Measurements from ENCODE around the gene CDC42EP4. TPM values are rescaled to one million over a fixed set of nuclear protein-coding genes. Genes with fewer than 3 reads are reported as not detected.

Gene CDC42EP4
- total and polyA plus RNA-seq, 4 donors: 15.7 to 31.0 (median 28.0) TPM

- Histone ChIP-seq H3K4me3 (ENCODE audit: low read depth in 1 of 3, low read length in 3 of 3) (no peak overlapping the region), H3K4me1 (ENCODE audit: control insufficient read depth in 4 of 4, insufficient read depth in 4 of 4, low read length in 3 of 4) (no peaks in the 10 kb centered on the region), H3K9me3 (ENCODE audit: control insufficient read depth in 4 of 4, low read length in 3 of 4) (no peaks in the 10 kb centered on the region), H3K36me3 (ENCODE audit: control insufficient read depth in 4 of 4, insufficient read depth in 3 of 4, low read depth in 1 of 4, low read length in 3 of 4) (no peaks in the 10 kb centered on the region), H3K27me3 (ENCODE audit: control insufficient read depth in 4 of 4, insufficient read depth in 4 of 4, low read length in 3 of 4) (no peaks in the 10 kb centered on the region), H3K27ac (ENCODE audit: low read depth in 1 of 2, low read length in 2 of 2) (no peak overlapping the region), H3K9ac (ENCODE audit: low read depth in 1 of 2, low read length in 2 of 2) (no peak overlapping the region)
- DNase-seq (ENCODE audit: low spot score): no peak
- WGBS: 82% methylated on average over 3 of the region's 3 CpGs
- TF ChIP-seq SP1 (IDR thresholded peaks at IDR 0.05) (no peak), RXRA (IDR thresholded peaks at IDR 0.05) (no peak), JUND (IDR thresholded peaks at IDR 0.05) (no peak), GABPA (IDR thresholded peaks at IDR 0.05 in 1 of 2, conservative IDR thresholded peaks at IDR 0.05 in 1 of 2) (no peak), NR2F2 (IDR thresholded peaks at IDR 0.05) (no peak), FOXA2 (IDR thresholded peaks at IDR 0.05) (no peak), EGR1 (IDR thresholded peaks at IDR 0.05; ENCODE audit: low read depth in 2 of 2) (no peak), HNF4A (conservative IDR thresholded peaks at IDR 0.05) (no peak), CTCF (IDR thresholded peaks at IDR 0.05; ENCODE audit: low read depth, low read length, missing input control) (no peak), YY1 (IDR thresholded peaks at IDR 0.05) (no peak), TAF1 (conservative IDR thresholded peaks at IDR 0.05) (no peak)
- TF ChIP-seq, protein P1, sequence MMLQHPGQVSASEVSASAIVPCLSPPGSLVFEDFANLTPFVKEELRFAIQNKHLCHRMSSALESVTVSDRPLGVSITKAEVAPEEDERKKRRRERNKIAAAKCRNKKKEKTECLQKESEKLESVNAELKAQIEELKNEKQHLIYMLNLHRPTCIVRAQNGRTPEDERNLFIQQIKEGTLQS (IDR thresholded peaks at IDR 0.05): no peak
- TF ChIP-seq, protein P2, sequence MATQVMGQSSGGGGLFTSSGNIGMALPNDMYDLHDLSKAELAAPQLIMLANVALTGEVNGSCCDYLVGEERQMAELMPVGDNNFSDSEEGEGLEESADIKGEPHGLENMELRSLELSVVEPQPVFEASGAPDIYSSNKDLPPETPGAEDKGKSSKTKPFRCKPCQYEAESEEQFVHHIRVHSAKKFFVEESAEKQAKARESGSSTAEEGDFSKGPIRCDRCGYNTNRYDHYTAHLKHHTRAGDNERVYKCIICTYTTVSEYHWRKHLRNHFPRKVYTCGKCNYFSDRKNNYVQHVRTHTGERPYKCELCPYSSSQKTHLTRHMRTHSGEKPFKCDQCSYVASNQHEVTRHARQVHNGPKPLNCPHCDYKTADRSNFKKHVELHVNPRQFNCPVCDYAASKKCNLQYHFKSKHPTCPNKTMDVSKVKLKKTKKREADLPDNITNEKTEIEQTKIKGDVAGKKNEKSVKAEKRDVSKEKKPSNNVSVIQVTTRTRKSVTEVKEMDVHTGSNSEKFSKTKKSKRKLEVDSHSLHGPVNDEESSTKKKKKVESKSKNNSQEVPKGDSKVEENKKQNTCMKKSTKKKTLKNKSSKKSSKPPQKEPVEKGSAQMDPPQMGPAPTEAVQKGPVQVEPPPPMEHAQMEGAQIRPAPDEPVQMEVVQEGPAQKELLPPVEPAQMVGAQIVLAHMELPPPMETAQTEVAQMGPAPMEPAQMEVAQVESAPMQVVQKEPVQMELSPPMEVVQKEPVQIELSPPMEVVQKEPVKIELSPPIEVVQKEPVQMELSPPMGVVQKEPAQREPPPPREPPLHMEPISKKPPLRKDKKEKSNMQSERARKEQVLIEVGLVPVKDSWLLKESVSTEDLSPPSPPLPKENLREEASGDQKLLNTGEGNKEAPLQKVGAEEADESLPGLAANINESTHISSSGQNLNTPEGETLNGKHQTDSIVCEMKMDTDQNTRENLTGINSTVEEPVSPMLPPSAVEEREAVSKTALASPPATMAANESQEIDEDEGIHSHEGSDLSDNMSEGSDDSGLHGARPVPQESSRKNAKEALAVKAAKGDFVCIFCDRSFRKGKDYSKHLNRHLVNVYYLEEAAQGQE (IDR thresholded peaks at IDR 0.05): no peak
- TF ChIP-seq, protein P3, sequence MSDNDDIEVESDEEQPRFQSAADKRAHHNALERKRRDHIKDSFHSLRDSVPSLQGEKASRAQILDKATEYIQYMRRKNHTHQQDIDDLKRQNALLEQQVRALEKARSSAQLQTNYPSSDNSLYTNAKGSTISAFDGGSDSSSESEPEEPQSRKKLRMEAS (IDR thresholded peaks at IDR 0.05): no peak
These were observed 8.0 kb upstream of the CDC42EP4 start for GRCh38 chr17:73319766-73320165.

DNA sequence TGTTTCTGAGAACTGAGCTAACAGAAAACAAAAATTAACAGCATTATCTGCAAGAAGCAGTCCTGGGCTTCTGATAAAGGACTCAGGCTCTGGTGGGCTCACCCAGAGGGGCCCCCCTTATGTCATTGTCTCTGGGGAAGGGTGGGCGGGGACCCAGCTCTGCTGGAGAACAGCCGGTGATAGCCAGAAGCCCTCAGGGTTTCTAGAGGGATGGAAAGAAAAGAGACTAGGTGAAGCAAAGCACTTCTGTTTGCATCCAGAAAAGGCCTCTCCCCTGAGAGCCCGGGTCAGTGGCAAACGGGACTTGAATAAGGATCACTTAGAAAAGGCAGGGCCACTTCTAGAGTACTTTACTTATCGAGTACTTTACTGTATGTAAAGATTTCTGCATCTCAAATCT is 7.0 kb upstream of the CDC42EP4 start:
- no peaks in the 10 kb centered on the region for H3K27me3 ChIP-seq (ENCODE audit: control insufficient read depth in 4 of 4, insufficient read depth in 4 of 4, low read length in 3 of 4)
- no peak overlapping the region for H3K27ac ChIP-seq (ENCODE audit: low read depth in 1 of 2, low read length in 2 of 2)
- no peak overlapping the region for H3K4me3 ChIP-seq (ENCODE audit: low read depth in 1 of 3, low read length in 3 of 3)
- TF ChIP-seq JUND (IDR thresholded peaks at IDR 0.05) (no peak), GABPA (IDR thresholded peaks at IDR 0.05 in 1 of 2, conservative IDR thresholded peaks at IDR 0.05 in 1 of 2) (no peak)
- no peaks in the 10 kb centered on the region for H3K36me3 ChIP-seq (ENCODE audit: control insufficient read depth in 4 of 4, insufficient read depth in 3 of 4, low read depth in 1 of 4, low read length in 3 of 4)
- no peaks in the 10 kb centered on the region for H3K4me1 ChIP-seq (ENCODE audit: control insufficient read depth in 4 of 4, insufficient read depth in 4 of 4, low read length in 3 of 4)
- 72% methylated on average over 5 of the region's 5 CpGs for WGBS
- no peak overlapping the region for H3K9ac ChIP-seq (ENCODE audit: low read depth in 1 of 2, low read length in 2 of 2)
- no peaks in the 10 kb centered on the region for H3K9me3 ChIP-seq (ENCODE audit: control insufficient read depth in 4 of 4, low read length in 3 of 4)
- no peak for DNase-seq (ENCODE audit: low spot score)
